NB4 (cell line): Measurements from ENCODE around the gene ABI1.

ENCODE experiments used
- MAX ChIP-seq: IDR thresholded peaks from 2 replicates; pipeline ENCODE4 v1.6.1; 2011; ENCODE audit warnings: low read depth, low read length
- POLR2A ChIP-seq: IDR thresholded peaks from 2 replicates; pipeline ENCODE4 v1.6.1; 2011; ENCODE audit warnings: mild to moderate bottlenecking; ENCODE audit not compliant: insufficient read length; ENCODE audit errors: extremely low read depth

- TF ChIP-seq POLR2A (no peak), MAX (no peak)
These were observed 58.2 kb downstream of the ABI1 start for GRCh38 chr10:26802527-26802926.
